GM23248 (cell line): Measurements from ENCODE around the gene CCDC88C. TPM values are rescaled to one million over a fixed set of nuclear protein-coding genes. Genes with fewer than 3 reads are reported as not detected.

Experiments used
- DNase-seq: peaks from one replicate; pipeline ENCODE4 v3.0.0-alpha.2; 2015
- H2AFZ ChIP-seq: fragments of 200-600 bp; sonication (generic); 2 replicates; pipeline ENCODE4 v1.6.1; 2016; ENCODE audit warnings: antibody characterized with exemption
- H3F3A ChIP-seq: fragments of 200-600 bp; sonication (generic); 2 replicates; pipeline ENCODE4 v1.6.1; 2016; ENCODE audit warnings: mild to moderate bottlenecking, antibody characterized with exemption, mixed run types; ENCODE audit not compliant: insufficient read depth
- H3K27ac ChIP-seq: fragments of 200-600 bp; sonication (generic); 2 replicates; pipeline ENCODE4 v1.5.1; 2016; ENCODE audit warnings: mild to moderate bottlenecking
- H3K27me3 ChIP-seq: fragments of 200-600 bp; sonication (generic); replicated peaks from 2 replicates; pipeline ENCODE4 v1.6.1; 2016; ENCODE audit warnings: mild to moderate bottlenecking; ENCODE audit not compliant: insufficient read depth
- H3K36me3 ChIP-seq: fragments of 200-600 bp; sonication (generic); 2 replicates; pipeline ENCODE4 v1.6.1; 2016; ENCODE audit warnings: low read depth, mild to moderate bottlenecking
- H3K4me1 ChIP-seq: fragments of 200-600 bp; sonication (generic); 2 replicates; pipeline ENCODE4 v1.6.1; 2016; ENCODE audit warnings: mild to moderate bottlenecking; ENCODE audit not compliant: insufficient read depth
- H3K4me2 ChIP-seq: fragments of 200-600 bp; sonication (generic); one replicate; pipeline ENCODE4 v1.6.1; 2016; ENCODE audit warnings: mild to moderate bottlenecking; ENCODE audit not compliant: unreplicated experiment
- H3K4me3 ChIP-seq: fragments of 200-600 bp; sonication (generic); 2 replicates; pipeline ENCODE4 v1.5.1; 2016; ENCODE audit warnings: mild to moderate bottlenecking
- H3K79me2 ChIP-seq: fragments of 200-600 bp; sonication (generic); 2 replicates; pipeline ENCODE4 v1.6.1; 2016; ENCODE audit warnings: mild to moderate bottlenecking; ENCODE audit not compliant: insufficient read depth
- H3K9ac ChIP-seq: fragments of 200-600 bp; sonication (generic); 2 replicates; pipeline ENCODE4 v1.6.1; 2016; ENCODE audit warnings: mild to moderate bottlenecking
- H3K9me2 ChIP-seq: fragments of 200-600 bp; sonication (generic); 2 replicates; pipeline ENCODE4 v1.6.1; 2016; ENCODE audit warnings: mixed run types, mild to moderate bottlenecking, moderate library complexity; ENCODE audit not compliant: insufficient read depth
- H3K9me3 ChIP-seq: fragments of 200-600 bp; sonication (generic); one replicate; pipeline ENCODE4 v1.6.1; 2017; ENCODE audit warnings: low read depth
- H4K20me1 ChIP-seq: fragments of 200-600 bp; sonication (generic); 2 replicates; pipeline ENCODE4 v1.6.0; 2016; ENCODE audit not compliant: insufficient read depth
- EZH2 ChIP-seq: fragments of 200-600 bp; sonication (generic); IDR thresholded peaks from 2 replicates; pipeline ENCODE4 v1.6.1; 2018; ENCODE audit warnings: antibody characterized with exemption, mild to moderate bottlenecking; ENCODE audit not compliant: insufficient read depth, poor library complexity, severe bottlenecking
- EZH2phosphoT487 ChIP-seq: fragments of 200-600 bp; sonication (generic); IDR thresholded peaks from 2 replicates; pipeline ENCODE4 v1.6.1; 2018; ENCODE audit warnings: antibody characterized with exemption, moderate library complexity, mild to moderate bottlenecking, low read depth; ENCODE audit not compliant: insufficient read depth
- WGBS, 2 experiments: methylation state at CpG; one replicate each; pipeline ENCODE4 v1.1.6; 2015 to 2017; ENCODE audit warnings: low lambda C conversion rate in 2 of 2, low coverage in 1 of 2; ENCODE audit errors: missing lambda C conversion rate in 2 of 2; 5-methylcytosine and 5-hydroxymethylcytosine counted together
- in situ Hi-C: fragments of 300-500 bp; cut with MboI; formaldehyde crosslinking; loops from 2 replicates; pipeline ENCODE4 v1.15.0; 2020
- polyA plus RNA-seq: library from polyadenylated mRNA; unstranded; fragments of >200 nt; fragmentation: Nextera tagmentation; extraction: Ambion mirVana; gene quantifications from 2 replicates; pipeline ENCODE4 v1.2.1, GENCODE V29; 2016
- total RNA-seq: library from RNA; depleted of rRNA; stranded (reverse); fragments of >200 nt; shearing (Covaris generic); gene quantifications from 2 replicates; pipeline ENCODE4 v1.2.3, GENCODE V29; 2014

The CCDC88C gene
- total and polyA plus RNA-seq, 2 experiments from 2014 or later: not detected

- Histone ChIP-seq H3K79me2 (no peaks in the 10 kb centered on the region), H3K9me3 (no peaks in the 10 kb centered on the region), H3K27me3 (peaks cover 40% of the 10 kb centered on the region), H3K4me3 (no peak overlapping the region), H2AFZ (no peak overlapping the region), H3K4me1 (0 out of 2 replicates have a peak, but pooled peaks cover 4% of the 10 kb centered on the region), H3F3A (0 out of 2 replicates have a peak, but pooled peaks cover 6% of the 10 kb centered on the region), H3K36me3 (no peaks in the 10 kb centered on the region), H3K9me2 (no peaks in the 10 kb centered on the region), H3K27ac (no peak overlapping the region), H4K20me1 (no peaks in the 10 kb centered on the region), H3K4me2 (no peak overlapping the region), H3K9ac (no peak overlapping the region)
- TF ChIP-seq EZH2phosphoT487 (no peak), EZH2 (no peak)
- DNase-seq: no peak
- WGBS, 2 experiments: 50 to 62% methylated on average over 1 of the region's 1 CpG
- in situ Hi-C loops: no loop called here
Observed at GRCh38 chr14:91350483-91350812, 67.2 kb downstream of the CCDC88C start.

DNA sequence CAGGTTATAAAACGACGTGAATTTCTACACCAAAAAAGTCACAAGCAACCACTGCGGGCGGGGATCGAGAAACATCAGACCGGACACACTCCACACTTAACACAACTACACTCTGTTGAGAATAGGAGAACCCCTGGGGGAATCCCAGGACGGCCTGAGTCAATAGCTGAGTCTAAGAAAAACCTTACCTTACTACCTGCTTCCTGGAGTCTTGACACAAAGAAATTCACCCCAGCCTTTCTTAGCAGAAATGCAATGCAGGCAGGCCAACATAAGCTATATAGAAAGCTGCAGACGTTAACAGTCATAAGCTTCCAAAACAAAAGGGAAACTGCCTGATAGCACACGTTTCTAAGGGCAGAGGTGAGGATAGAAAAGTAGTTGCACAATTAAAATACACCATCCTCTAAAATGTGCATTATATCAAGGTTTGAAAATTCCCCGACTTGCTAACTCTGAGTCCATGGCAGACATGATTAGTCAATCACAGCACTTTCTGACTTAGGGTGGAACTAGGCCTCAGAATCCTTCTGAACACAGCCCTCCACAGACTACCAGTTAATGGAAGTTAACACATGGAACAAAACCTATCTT is 68.0 kb downstream of the CCDC88C start:
- WGBS, 2 experiments: 83 to 87% methylated on average over 10 of the region's 10 CpGs
- no peaks in the 10 kb centered on the region for H3K79me2 ChIP-seq
- H3K9me3 ChIP-seq: no peaks in the 10 kb centered on the region
- 0 out of 2 replicates have a peak, but pooled peaks cover 4% of the 10 kb centered on the region for H3K4me1 ChIP-seq
- in situ Hi-C loops: no loop called here
- H3F3A ChIP-seq: 0 out of 2 replicates have a peak, but pooled peaks cover 4% of the 10 kb centered on the region
- no peak overlapping the region for H3K9ac ChIP-seq
- no peaks in the 10 kb centered on the region for H3K9me2 ChIP-seq
- H3K4me3 ChIP-seq: no peak overlapping the region
- no peak overlapping the region for H3K27ac ChIP-seq
- no peaks in the 10 kb centered on the region for H3K36me3 ChIP-seq
- DNase-seq: no peak
- no peak overlapping the region for H3K4me2 ChIP-seq
- no peak overlapping the region for H2AFZ ChIP-seq
- TF ChIP-seq EZH2 (no peak), EZH2phosphoT487 (no peak)
- no peaks in the 10 kb centered on the region for H4K20me1 ChIP-seq
- peaks cover 38% of the 10 kb centered on the region for H3K27me3 ChIP-seq

DNA sequence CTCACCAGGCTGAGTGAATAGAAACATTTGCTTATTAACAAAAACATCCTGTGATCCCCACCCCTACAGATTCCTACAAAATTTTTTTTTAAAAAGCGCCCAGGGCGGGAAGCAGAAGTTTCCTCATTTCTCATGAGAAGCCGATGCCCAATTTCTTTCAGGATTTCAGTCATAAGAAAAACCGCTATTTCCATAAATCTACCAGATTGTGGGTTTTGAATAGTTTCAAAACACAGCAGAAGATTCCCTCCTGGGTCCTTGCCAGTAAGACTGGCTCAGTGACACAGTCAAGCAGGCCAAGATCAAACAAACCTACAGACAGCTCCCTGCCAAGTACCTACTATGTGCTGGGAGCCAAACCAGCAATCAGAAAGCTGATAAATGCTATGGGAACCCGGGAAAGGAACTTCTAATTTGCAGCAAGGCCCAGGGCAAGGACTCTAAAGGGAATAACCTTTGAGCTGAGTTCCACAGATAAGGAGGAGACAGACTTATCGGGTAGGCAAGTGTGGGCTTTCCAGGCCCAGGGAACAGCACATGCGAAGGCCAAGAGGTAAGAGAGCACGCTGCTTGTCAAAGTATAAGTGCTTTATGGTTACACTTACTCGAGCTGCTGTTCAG is 68.7 kb downstream of the CCDC88C start:
- no peak overlapping the region for H3K27ac ChIP-seq
- 70 to 72% methylated on average over 9 of the region's 9 CpGs for WGBS, 2 experiments
- in situ Hi-C loops: no loop called here
- H4K20me1 ChIP-seq: no peaks in the 10 kb centered on the region
- no peak overlapping the region for H3K9ac ChIP-seq
- H3F3A ChIP-seq: no peaks in the 10 kb centered on the region
- H2AFZ ChIP-seq: no peak overlapping the region
- H3K9me2 ChIP-seq: no peaks in the 10 kb centered on the region
- no peak for DNase-seq
- H3K36me3 ChIP-seq: no peaks in the 10 kb centered on the region
- no peak overlapping the region for H3K4me3 ChIP-seq
- H3K27me3 ChIP-seq: peaks cover 38% of the 10 kb centered on the region
- no peaks in the 10 kb centered on the region for H3K79me2 ChIP-seq
- H3K4me1 ChIP-seq: 0 out of 2 replicates have a peak, but pooled peaks cover 3% of the 10 kb centered on the region
- no peak overlapping the region for H3K4me2 ChIP-seq
- no peaks in the 10 kb centered on the region for H3K9me3 ChIP-seq
- TF ChIP-seq EZH2 (no peak), EZH2phosphoT487 (no peak)

DNA sequence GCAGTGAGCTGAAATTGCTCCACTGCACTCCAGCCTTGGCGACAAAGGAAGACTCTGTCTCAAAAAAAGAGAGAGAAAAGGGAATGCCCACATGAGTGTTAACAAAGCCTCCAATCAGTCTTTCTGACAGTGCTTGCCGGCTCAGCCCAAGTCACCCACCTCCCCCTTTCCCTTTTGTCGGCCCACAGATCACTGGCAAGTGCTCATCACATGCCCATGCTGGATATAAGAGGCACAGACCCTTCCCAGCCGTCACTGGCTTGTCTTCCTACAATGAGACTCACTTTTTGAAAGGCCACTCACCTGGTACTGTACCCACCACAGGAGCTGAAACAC is 70.8 kb downstream of the CCDC88C start:
- TF ChIP-seq EZH2: no peak
- TF ChIP-seq EZH2phosphoT487: no peak
- 55 to 66% methylated on average over 4 of the region's 4 CpGs for WGBS, 2 experiments

More for the DNA sequence above, 70.8 kb downstream of the CCDC88C start:
- H3F3A ChIP-seq: no peaks in the 10 kb centered on the region
- H3K9me3 ChIP-seq: no peaks in the 10 kb centered on the region
- H3K79me2 ChIP-seq: no peaks in the 10 kb centered on the region
- H3K9ac ChIP-seq: no peak overlapping the region
- H2AFZ ChIP-seq: no peak overlapping the region
- H3K27ac ChIP-seq: no peak overlapping the region
- H3K36me3 ChIP-seq: no peaks in the 10 kb centered on the region
- H3K9me2 ChIP-seq: no peaks in the 10 kb centered on the region
- H3K4me3 ChIP-seq: no peak overlapping the region
- H4K20me1 ChIP-seq: no peaks in the 10 kb centered on the region
- no peaks in the 10 kb centered on the region for H3K4me1 ChIP-seq
- in situ Hi-C loops: no loop called here
- H3K4me2 ChIP-seq: no peak overlapping the region
- DNase-seq: no peak
- peaks cover 18% of the 10 kb centered on the region for H3K27me3 ChIP-seq
